ENCODE data around the gene LMNTD2. TPM values are rescaled to one million over a fixed set of nuclear protein-coding genes. Genes with fewer than 3 reads are reported as not detected.

Gene LMNTD2
- total and polyA plus RNA-seq, 2 of the 13 experiments (the other 11 are each of a cell fraction or from before 2014, with no cell fraction given): 1.1 to 3.1 TPM

GRCh38 chr11:554428-555226 is 5.9 kb downstream of the LMNTD2 start (continued):
- TF ChIP-seq, protein P1, sequence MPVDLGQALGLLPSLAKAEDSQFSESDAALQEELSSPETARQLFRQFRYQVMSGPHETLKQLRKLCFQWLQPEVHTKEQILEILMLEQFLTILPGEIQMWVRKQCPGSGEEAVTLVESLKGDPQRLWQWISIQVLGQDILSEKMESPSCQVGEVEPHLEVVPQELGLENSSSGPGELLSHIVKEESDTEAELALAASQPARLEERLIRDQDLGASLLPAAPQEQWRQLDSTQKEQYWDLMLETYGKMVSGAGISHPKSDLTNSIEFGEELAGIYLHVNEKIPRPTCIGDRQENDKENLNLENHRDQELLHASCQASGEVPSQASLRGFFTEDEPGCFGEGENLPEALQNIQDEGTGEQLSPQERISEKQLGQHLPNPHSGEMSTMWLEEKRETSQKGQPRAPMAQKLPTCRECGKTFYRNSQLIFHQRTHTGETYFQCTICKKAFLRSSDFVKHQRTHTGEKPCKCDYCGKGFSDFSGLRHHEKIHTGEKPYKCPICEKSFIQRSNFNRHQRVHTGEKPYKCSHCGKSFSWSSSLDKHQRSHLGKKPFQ (CRISPR knock-in tag; IDR thresholded peaks at IDR 0.05; ENCODE audit: insufficient replicate concordance): no peak
- TF ChIP-seq, protein P2, sequence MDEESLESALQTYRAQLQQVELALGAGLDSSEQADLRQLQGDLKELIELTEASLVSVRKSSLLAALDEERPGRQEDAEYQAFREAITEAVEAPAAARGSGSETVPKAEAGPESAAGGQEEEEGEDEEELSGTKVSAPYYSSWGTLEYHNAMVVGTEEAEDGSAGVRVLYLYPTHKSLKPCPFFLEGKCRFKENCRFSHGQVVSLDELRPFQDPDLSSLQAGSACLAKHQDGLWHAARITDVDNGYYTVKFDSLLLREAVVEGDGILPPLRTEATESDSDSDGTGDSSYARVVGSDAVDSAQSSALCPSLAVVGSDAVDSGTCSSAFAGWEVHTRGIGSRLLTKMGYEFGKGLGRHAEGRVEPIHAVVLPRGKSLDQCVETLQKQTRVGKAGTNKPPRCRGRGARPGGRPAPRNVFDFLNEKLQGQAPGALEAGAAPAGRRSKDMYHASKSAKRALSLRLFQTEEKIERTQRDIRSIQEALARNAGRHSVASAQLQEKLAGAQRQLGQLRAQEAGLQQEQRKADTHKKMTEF (CRISPR knock-in tag; IDR thresholded peaks at IDR 0.05): peak; percentile 23; the same call in 1 of the 2 replicates
- peak; percentile 30; the same call in 1 of the 2 replicates for TF ChIP-seq ZNF574 (CRISPR knock-in tag; IDR thresholded peaks at IDR 0.05)
- TF ChIP-seq ATF3 (CRISPR knock-in tag; IDR thresholded peaks at IDR 0.05): no peak
- no peak for TF ChIP-seq RBM22 (optimal IDR thresholded peaks at IDR 0.05; ENCODE audit: low read length)
- no peak for TF ChIP-seq HMGA1 (CRISPR knock-in tag; conservative IDR thresholded peaks at IDR 0.05)
- TF ChIP-seq SALL1 (CRISPR knock-in tag; IDR thresholded peaks at IDR 0.05): 0 out of 2 replicates have a peak, but pooled peaks have one; percentile 22
- 0 out of 2 replicates have a peak, but pooled peaks have one; percentile 37 for TF ChIP-seq DNMT1 (CRISPR knock-in tag; IDR thresholded peaks at IDR 0.05)
- peak; percentile 30; the same call in 1 of the 2 replicates for TF ChIP-seq FOXO1 (CRISPR knock-in tag; IDR thresholded peaks at IDR 0.05)
- peak; percentile 69; the same call in 1 of the 2 replicates for TF ChIP-seq KDM2A (CRISPR knock-in tag; IDR thresholded peaks at IDR 0.05; ENCODE audit: borderline replicate concordance, low read depth)
- no peak for TF ChIP-seq EED (CRISPR knock-in tag; IDR thresholded peaks at IDR 0.05)
- no peak for TF ChIP-seq ZNF777 (CRISPR knock-in tag; IDR thresholded peaks at IDR 0.05)
- TF ChIP-seq KDM3A (CRISPR knock-in tag; IDR thresholded peaks at IDR 0.05; ENCODE audit: low read depth): peak; percentile 79; the same call in 1 of the 2 replicates
- TF ChIP-seq ZNF691 (CRISPR knock-in tag; IDR thresholded peaks at IDR 0.05; ENCODE audit: borderline replicate concordance, low read depth): 0 out of 2 replicates have a peak, but pooled peaks have one; percentile 40
- TF ChIP-seq RAD21 (CRISPR knock-in tag; IDR thresholded peaks at IDR 0.05): peak; percentile 62; the same call in 1 of the 2 replicates
- TF ChIP-seq ZNF546 (CRISPR knock-in tag; conservative IDR thresholded peaks at IDR 0.05): 0 out of 2 replicates have a peak, but pooled peaks have one; percentile 39
- no peak for TF ChIP-seq KAT2B (IDR thresholded peaks at IDR 0.05; ENCODE audit: borderline replicate concordance, low read depth, low read length)
- 0 out of 2 replicates have a peak, but pooled peaks have one; percentile 38 for TF ChIP-seq ZNF780A (CRISPR knock-in tag; IDR thresholded peaks at IDR 0.05)
- peak; percentile 61; the same call in 1 of the 2 replicates for TF ChIP-seq CBX5 (CRISPR knock-in tag; IDR thresholded peaks at IDR 0.05; ENCODE audit: borderline replicate concordance)
- TF ChIP-seq ZNF792 (CRISPR knock-in tag; IDR thresholded peaks at IDR 0.05): 0 out of 2 replicates have a peak, but pooled peaks have one; percentile 13

All from HepG2 (cell line).